Lung microvascular endothelial cell (primary cell): ENCODE measurements around the gene MYMK. TPM values are rescaled to one million over a fixed set of nuclear protein-coding genes. Genes with fewer than 3 reads are reported as not detected.
A peak's percentile ranks its signal among the peaks of the same experiment; 100 is the strongest.

Experiments used
- DNase-seq, 2 donors: peaks; one replicate each; pipeline versions ENCODE4 v3.0.0 to v3.0.0-alpha.2; 2010; ENCODE audit warnings: low read depth in 2 of 2
- total RNA-seq: library from RNA; depleted of rRNA; stranded (reverse); fragments of >200 nt; gene quantifications from 2 replicates; pipeline ENCODE4 v1.2.1, GENCODE V29; 2014

Gene MYMK
- total RNA-seq, 1 donor from 2014 or later: not detected

DNA sequence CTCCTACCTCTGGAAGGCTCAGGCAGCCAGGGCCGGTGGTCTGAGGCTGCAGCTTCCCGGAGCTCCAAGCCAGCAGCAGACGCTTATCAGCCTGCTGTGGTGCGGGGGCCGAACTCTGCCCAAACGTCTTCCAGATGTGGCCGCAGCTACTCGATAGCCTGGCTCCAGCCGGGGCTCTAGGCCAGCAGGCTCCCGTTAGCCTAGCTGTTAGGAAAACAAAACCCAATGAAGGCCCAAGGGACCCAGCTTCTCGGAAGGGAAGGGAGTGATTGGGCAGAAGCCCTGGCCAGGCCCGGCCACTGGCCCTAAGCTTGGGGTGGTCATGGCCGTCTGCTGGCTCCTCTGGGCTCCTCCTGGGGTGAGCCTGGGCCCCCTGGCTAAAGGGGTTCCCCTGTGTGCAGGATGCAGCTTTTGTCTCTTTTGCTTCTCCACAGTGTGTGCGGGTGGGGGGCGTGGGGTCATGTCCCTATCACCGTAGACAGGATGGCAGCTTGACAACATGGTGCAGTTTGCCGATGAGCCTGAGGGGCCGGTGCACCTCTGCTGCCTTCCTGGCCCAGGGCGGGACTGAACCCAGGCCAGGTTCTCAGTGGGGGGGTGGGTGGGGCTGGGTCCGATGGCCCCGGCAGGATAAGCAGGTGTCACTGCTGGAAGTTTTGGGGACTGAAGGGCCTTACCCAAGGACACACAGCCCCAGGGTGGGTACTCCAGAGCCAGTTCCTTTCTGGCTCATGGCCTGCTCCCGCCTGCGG lies 18.7 kb downstream of the MYMK start:
- no peak for DNase-seq

DNA sequence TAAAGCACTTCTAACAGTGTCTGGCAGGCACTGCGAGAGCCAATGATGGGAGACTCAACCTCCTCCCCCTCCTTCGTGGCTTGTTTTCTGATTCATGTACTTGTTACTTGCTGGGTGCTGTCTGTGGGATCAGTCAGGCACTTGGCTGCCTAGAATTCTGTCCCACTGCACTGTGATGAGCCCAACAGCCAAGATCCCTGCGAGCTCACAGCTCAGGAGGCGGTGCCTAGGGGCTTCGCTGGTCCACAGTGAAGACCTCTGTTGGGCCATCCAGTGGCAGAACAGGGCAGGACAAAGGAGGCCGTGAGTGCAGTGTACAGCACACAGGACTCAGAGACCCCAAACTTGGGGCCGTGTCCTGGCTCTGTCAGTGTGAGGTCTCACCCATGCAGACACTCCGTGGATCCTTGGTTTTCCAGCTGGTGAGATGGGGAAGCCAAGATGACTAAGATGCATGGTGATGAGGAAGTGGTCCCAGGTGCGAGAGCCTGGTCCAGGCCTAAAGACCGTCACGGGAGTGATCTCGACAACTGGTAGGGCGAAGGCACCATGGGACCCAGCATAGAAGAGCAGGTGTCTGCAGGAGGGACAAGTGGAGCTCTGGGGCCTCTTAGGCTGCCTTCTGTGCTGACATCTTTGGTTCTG lies 19.5 kb downstream of the MYMK start:
- no peak for DNase-seq

DNA sequence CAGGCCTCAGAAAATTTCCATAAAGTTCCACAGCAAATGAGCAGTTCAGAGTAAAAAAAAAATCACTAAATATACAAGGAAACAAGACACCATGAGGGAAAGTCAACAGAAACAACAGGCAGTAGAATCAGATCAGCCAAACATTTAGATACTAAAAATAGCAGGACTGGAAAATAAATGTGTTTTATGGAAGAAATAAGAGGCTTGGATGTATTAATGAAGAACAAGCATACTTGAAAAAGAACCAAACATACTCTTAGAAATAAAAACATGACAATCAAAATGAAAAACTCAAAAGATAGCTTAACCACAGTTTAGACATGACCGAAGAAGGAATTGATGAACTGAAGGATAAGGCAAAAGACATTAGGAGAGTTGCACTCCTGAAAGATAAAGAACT lies 22.6 kb downstream of the MYMK start:
- no peak for DNase-seq

DNA sequence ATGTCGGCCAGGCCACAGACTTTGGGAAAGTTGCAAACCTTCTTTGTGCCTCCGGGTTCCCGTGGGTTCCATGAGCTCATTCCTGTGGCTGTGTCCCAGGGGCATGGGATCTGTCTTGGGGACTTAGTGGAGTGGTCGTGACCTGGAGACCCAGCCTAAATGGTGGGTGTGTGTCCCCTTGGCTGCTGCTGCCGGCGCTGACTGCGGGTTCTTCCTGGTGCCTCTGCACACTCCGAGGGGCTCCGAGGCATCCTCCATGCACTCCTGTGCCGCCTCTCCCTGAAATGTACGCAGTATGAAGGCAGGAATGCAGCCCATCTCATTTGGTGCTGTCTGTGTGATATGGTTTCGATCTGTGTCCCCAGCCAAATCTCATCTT lies 24.9 kb downstream of the MYMK start:
- DNase-seq: no peak

DNA sequence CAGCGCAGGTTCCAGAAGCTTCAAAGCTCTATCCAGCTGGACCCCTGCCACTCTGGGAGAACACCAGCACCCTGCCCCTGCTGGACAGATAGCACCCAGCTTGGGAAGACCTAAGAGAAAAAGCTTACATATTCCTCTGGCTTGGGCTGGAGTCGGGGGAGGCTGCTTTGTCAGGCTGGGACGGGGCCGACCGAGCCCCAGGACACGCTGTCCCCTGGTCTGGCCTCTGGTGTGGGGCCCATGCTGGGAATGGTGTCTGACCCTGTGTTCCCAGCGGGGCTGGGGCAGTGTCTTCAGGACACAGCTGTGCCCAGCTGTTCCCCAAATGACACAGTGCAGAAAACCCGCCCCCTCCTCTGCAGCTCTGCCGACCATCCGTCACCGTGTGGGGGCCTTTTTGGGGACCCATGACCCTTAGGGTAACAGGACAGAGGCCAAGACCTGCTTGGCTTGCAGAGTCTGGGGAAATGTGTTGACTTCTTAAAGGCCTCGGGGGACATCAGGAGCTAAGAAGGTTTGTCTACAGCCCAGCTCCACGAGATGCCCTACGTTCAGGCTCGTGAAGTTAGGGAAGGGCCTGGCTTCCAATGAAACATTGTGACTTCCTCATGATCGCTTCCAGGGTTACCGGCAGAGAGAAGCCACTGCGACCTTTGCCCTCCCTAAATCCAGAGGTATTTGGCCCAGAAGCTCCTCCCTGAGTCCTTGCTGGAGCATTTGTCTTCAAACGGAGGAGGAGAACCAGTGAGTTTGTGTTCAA lies 25.4 kb downstream of the MYMK start:
- DNase-seq: no peak

DNA sequence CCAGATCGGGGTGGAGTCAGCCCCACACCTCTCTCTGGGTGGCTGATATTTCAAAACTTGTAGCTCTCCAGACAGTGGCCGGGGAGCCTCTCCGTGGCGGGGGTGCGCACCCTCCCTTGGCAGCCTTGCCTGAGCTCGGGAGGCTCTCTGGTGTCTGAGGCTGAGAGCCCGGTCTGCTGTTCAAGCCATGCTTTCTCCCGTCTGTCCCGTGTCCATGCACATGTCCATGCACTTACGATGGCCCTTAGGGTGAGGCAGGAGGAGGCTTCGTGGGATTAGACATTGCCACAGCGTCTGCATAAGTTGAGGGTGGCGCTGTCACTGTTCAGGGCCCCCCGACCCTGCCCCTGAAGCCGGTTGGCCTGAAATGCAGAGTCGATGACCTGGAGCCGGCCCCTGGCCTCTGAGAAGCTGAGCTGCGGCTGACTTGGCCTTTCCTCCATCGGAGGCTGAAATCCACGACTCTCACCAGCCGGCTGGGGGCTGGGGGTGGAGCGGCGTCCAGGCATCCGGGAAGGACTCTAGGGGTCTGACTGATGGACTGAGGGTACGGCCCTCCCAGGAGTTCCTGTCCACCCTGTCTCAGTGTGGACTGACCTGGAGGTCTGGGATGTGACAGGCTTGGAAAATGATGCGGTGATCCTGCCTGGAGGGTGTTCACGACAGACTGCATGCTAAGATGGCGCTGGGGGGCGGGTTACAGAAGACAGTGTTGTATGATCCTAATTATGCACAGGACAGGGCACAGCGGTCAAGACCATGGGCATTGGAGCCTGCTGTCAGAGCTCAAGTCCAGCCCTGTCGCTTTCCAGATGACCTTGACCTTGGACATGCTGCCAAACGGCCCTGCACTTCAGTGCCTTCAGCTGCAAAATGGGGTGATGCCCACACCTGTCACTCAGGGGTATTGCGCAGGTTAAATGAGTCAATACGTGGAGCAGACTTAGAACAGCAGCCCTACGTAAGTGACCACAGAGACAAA lies 27.6 kb downstream of the MYMK start:
- DNase-seq: no peak

DNA sequence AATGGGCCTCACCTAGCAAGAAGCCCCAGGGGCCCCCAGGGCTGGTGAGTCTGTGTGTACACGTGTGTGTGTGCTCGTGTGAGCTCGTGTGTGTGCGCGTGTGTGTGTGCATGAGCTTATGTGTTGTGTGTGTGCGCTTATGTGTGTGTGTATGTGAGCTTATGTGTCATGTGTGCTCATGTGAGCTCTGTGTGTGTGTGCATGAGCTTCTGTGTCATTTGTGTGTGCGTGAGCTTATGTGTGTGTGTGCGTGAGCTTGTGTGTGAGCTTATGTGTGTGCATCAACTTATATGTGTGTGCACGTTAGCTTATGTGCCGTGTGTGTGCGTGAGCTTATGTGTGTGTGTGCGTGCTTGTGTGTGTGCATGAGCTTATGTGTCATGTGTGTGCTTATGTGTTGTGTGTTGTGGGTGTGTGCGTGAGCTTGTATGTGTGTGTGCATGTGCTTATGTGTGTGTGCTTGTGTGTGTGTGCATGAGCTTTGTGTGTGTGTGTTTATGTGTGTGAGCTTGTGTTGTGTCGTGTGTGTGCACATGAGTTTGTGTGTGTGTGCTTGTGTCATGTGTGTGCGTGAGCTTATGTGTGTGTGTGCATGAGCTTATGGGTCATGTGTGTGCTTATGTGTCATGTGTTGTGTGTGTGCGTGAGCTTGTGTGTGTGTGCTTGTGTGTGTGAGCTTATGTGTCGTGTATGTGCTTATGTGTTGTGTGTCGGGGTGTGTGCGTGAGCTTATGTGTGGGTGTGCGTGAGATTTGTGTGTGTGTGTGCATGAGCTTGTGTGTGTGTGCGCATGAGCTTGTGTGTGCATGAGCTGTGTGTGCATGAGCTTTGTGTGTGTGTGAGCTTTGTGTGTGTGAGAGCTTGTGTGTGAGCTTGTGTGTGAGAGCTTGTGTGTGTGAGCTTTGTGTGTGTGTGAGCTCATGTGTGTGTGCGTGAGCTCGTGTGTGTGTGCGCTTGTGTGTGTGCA lies 29.1 kb downstream of the MYMK start:
- no peak for DNase-seq

DNA sequence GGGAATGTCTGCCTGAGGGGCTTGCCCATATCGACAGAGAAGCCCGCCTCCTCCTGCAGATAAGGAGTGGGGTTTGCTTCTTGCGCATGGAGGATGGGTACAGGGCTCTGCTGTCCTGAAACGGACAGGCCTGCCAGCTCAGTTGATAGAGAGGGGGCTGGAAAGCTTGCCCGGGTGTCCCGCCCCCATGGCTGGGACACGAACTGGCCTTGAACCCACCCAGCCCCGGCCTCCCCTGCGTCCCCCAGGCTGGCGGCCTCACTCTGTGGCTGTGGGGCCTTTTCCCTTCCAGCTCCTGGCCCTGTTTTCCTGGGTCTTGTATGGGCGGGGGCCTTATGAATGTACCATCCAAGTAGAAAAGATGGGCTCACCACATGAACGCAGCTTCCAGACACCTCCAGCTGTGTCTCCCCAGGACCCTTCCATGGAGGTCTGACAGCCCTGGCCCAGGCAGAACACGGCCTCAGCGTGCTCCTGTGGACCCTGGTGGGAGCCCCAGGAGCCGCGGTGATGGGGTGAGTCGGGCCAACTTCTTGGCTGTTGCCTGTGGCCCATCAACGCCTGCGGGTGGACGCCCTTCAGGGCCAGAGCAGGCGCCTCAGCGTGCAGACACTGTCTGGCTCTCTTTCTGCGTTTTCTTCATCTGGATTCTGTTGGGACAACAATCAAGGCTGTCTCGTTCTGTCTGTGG lies 30.0 kb downstream of the MYMK start:
- DNase-seq: no peak

DNA sequence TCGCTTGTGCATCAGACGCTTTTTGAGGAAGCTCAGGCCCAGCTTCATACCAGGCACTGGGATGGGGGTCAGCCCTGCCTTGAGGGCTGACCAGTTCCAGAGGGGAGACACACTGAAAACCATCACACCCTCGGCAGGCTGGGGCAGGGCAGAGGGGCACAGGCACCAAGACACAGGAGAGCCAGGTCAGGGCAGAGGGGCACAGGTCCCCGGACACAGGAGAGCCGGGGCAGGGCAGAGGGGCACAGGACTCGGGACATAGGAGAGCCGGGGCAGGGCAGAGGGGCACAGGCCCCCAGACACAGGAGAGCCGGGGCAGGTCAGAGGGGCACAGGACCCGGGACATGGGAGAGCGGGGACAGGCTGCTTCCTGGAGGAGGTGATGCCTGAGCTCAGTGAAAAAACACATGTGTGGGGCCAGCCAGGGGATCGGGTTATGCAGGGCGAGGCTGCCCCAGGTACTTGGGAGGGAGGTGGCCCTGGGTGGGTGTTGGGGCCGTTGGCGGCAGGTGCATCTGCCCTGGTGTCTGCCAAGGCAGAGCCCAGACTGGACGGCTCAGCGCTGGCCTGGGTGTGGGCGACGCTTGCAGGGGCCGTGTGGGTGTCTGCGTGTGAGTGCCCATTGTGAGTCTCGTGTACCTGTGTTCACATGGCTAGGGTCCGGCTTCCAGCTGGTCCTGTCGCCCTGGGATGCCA lies 30.8 kb downstream of the MYMK start:
- no peak for DNase-seq

DNA sequence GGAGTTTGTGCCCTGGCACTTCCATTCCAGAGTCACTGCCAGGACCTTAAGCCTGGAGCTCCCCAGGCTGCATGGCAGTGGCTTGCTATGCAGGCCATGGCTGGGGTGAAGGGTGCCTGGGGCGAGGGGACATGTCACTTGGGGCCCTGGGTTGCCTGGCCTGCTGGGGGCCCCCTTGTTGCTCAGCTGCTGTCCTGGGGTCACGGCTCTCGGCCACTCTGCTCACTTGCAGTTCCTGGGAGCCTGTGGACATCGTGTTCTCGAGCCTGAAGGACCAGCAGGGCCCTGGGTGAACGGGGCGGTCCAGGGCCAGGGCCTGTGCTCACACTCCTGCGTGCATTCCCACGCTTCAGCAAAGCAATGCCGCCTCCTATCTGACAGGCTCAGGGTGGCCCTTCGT lies 31.3 kb downstream of the MYMK start:
- DNase-seq: no peak

DNA sequence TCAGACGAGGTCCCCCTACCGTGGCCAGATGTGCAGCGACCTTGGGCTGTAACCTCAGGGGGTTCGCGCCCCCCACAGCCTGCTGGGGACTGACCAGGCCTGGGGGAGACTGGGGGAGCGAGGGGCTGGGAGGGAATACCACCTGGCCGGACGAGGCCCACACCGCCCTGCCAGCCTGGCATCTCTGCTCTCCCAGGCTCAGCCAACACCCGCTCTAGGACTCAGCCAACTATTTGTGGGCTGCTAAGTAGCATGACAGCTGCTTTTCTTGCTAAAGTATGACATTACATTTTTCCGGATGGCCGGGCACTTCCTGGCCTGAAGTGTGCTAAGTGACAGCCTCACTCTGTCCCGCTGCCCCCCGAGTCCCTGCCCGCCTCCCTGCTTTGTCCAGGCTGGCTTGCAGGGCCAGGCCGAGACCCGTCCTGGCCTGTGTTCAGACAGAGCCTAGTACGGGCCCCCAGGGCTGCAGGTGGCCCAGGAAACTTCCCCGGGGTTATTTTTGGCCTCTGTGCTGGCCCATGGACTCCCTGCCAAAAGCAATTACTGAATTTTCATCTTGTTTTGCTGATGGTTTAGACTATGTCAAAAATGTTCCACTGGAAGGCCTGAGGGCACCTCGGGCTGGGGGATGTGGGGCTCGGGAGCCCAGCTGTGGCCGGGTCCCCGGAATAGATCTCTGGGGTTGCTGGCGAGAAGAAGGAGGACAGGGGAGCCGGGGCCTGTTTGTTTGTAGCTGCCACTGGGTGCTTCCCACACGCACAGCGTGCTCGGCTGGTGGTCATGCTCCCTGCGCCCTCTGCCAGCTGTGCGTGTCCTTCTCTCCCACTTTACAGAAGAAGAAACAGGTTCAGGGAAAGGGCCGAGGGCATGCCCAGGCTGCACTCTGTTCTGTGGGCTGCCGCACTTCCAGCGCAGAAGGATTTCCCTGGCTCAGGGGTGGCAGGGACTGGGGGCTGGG lies 32.4 kb downstream of the MYMK start:
- peak in 1 of 2 donors; percentile 57 for DNase-seq

DNA sequence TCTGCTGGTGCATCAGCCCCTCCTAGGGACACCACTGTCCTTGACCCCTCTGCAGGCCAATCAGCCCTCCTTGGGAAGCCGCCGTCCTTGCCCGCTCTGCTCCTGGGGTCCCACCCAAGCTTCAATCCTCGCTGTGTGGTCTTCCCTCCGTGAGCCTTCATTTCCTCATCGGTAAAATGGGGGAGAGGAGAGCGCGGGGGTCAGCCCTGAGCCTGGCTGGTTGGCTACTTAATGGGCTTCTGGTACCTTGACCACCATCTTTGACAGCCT lies 33.2 kb downstream of the MYMK start:
- DNase-seq: no peak

DNA sequence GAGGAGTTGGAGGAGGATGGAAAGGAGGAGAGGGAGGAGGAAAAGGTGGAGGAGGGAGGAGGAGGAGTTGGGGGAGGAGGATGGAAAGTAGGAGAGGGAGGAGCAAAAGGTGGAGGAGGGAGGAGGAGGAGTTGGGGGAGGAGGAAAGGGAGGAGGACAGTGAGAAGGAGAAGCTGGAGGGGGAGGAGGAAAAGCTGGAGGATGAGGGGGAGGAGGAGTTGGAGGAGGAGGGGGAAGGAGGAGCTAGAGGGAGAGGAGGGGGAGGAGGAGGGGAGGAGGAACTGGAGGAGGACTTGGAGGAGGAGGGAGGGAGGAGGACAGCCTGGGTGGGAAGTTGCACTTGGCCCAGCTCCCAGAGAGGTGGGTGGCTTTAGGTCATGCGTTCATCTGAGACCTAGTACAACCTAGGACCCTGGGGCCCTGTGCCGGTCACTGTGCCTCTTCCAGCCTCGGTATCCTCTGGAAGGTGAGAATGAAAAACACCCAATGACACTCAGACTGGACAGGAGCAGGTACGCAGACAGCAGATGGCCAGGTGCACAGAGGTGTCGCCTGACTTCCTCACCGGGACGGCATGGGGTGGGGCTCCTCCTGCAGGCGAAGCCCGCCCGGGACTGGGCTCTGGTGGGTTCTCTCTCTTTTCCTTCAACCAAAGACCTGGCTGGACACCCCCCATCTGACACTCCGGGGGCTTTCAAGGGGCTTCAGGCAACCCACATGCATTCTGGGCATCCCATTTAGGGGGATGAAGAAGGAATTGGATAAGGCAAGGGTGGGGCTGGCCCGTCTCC lies 33.7 kb downstream of the MYMK start:
- DNase-seq: no peak

DNA sequence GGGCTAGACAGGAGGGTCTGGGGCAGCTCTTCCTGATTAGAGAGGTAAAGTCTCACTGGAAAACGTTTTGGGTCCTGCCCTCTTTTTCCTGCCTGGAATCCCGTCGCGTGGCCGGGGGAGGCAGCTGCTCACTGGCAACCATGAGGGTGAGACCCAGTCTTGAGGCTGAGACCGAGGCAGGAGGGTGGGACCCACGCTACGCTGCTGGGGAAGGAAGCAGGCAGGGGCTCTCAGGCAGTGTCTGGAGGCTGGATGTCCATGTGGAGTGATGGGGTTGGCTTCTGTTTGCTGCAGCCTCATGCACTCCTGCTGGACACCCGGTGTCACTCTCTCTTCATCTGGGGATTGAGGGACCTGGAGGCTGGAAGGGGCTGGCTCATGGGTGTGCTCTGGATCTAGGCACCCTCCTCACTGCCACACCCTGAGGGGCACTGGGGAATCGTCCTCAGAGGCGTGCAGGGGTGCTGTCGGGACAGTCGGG lies 34.5 kb downstream of the MYMK start:
- no peak for DNase-seq

DNA sequence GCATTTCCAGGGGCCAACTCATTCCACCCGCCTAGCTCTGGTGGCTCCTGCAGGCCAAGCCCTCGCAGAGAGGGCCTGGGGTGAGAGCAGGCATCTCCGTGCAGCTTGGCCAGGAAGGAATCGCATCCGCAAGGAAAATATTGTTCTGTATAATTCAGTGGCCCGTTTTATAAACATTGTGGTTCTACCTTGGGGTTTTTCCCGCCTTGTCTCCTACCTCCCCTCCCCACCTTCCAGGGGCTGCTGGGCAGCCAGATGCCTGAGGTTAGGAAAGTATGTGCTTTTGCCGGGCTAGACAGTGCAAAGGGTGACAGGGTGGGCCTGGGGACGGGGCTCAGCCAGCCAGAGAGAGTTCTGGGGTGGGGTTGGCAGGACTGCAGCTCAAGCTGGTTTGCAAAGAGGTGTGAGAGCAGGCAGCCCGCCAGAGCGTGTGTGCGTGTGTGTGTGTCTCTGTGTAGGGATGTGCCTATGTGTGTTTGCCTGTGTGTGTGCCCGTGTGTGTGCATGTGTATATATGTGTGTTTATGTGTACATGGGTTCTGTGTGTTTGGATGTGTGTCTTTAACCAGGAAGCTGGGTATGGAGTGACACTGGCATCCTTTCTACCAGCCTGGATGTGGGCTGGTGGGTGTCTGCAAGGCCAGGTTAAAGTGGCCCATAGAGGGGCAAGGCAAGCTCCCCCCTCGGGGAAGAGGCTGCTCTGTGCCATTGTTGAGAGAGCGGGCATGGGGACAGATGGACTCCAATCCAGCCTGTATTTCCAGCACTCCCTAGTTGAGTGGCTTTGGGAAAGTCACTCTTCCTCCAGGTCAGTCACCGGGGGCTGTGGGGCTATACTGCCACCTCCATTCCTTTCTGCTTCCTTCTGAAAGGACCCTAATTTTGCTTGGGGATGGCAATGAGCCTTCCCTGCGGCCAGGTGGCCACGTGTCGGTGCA lies 35.2 kb downstream of the MYMK start:
- no peak for DNase-seq

DNA sequence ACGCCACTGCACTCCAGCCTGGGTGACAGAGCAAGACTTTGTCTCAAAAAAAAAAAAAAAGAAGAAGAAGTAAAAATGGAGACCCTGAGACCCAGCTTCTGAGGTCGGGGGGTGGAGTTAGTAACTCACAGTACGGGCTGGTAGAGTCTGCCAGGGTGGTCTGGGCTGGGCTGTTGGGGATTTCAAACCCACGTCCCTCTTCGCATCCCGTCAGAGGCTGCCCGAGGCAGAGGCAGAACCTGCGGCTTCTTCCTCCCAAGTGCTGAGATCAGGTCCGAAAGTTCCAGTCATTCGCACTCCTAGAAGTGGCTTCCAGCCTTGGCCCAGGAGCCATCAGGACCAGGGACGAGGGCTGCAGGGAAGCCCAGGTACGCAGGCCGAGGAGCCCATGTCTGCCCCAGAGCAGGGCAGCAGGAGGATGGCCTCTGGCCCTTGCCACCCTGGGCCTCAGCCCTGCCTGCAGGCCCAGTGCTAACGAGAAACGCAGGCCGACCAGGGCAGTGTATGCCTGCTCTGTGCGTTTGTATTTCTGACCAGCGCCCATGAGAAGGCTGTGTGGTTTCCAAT lies 36.0 kb downstream of the MYMK start:
- no peak for DNase-seq
